Measurements from ENCODE around the gene P3H2. TPM values are rescaled to one million over a fixed set of nuclear protein-coding genes. Genes with fewer than 3 reads are reported as not detected.

The P3H2 gene
- total RNA-seq, 1 experiment from 2014 or later = 0.76 TPM

DNA sequence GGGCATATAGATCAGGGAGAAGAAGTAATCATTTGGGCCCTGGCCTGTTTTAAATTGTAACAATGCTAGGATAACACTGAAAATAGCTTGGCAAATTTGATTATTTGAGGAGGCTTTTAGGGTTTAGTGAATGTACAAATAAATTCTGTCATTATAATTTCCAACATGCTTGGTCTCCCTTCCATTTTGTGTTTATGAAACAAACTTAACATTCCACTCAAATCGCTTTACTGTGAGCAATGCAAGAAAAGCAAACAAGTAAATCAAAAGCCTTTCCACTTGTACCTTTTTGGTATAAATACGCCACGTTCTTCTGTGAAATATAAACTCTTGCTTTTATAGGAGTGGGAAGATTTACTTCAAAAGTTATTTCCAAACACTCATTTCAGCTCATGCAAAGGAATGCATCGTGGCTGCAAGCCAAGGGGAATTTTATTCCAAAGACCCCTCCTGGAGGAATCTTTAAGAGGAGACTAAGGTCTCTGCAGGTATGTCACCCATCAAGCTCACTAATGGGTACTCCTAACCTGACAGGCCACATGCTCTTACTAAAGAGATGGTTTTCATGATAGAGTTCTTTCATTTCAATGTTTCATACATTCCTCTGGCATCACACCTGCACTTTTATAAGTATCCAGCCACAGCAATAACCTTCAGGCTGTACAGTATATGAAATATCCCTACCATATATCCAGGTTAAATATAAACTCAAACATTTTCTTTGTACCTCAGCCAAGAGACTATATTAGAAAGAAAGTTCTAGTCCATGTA, 115.2 kb downstream of the P3H2 start:
- H3K9ac ChIP-seq (ENCODE audit: low read length) = no peak overlapping the region
- H3K4me3 ChIP-seq (replicated peaks in 1 of 2; ENCODE audit: low read depth in 1 of 2, low read length in 2 of 2) = no peak overlapping the region
- ChIA-PET POLR2A (no interaction called here), CTCF (no interaction called here), RAD21 (ENCODE audit: low non-redundant PET in 1 of 2, low total read pairs in 2 of 2, uncharacterized antibody in 2 of 2, unreplicated experiment in 2 of 2) (no interaction called here)
- BruUV-seq (replicated peaks) = no TSS peak
- no peak overlapping the region for H2AFZ ChIP-seq (ENCODE audit: low read depth, low read length, poor library complexity, severe bottlenecking)
- DNase-seq (ENCODE audit: low read depth, low spot score) (no peak), ATAC-seq (no peak)
- no peaks in the 10 kb centered on the region for H3K9me3 ChIP-seq (ENCODE audit: control insufficient read depth in 1 of 2, insufficient read depth in 1 of 2, low read depth in 1 of 2, low read length in 2 of 2)
- TF ChIP-seq ELF1 (IDR thresholded peaks at IDR 0.05; ENCODE audit: borderline replicate concordance, low read depth) = no peak
- TF ChIP-seq FOSL1 (IDR thresholded peaks at IDR 0.05; ENCODE audit: low read depth) = no peak
- TF ChIP-seq POLR2A (IDR thresholded peaks at IDR 0.05; ENCODE audit: borderline replicate concordance, extremely low read depth, insufficient read depth, insufficient read length) = no peak
- TF ChIP-seq REST (IDR thresholded peaks at IDR 0.05; ENCODE audit: low read depth) = no peak
- no peak for TF ChIP-seq JUND (IDR thresholded peaks at IDR 0.05)
- no peak overlapping the region for H3K27ac ChIP-seq (ENCODE audit: low read depth, low read length)
- no peaks in the 10 kb centered on the region for H4K20me1 ChIP-seq (ENCODE audit: insufficient read depth)
- 0 out of 2 replicates have a peak, but pooled peaks cover 4% of the 10 kb centered on the region for H3K9me2 ChIP-seq (ENCODE audit: insufficient read depth)
- peaks cover 6 to 15% of the 10 kb centered on the region in 2 experiments; a peak in 3 of 4 replicates for H3K4me1 ChIP-seq (ENCODE audit: control insufficient read depth in 1 of 2, insufficient read depth in 2 of 2, low read length in 2 of 2)
- H3K27me3 ChIP-seq (ENCODE audit: insufficient read depth, low read length) = no peaks in the 10 kb centered on the region
- H3K36me3 ChIP-seq (ENCODE audit: control insufficient read depth in 1 of 2, insufficient read depth in 2 of 2, low read length in 2 of 2) = no peaks in the 10 kb centered on the region
- H3K4me2 ChIP-seq (ENCODE audit: low read length) = no peak overlapping the region
- no peaks in the 10 kb centered on the region for H3K79me2 ChIP-seq (ENCODE audit: insufficient read depth, low read length)
- intact Hi-C loops (cut with micrococcal nuclease) = loop anchor here (10.0 kb wide), 1 partner anchor 59 kb away; no protein-coding TSS in a partner anchor

GRCh38 chr3:190004656-190005055, 116.0 kb downstream of the P3H2 start:
- H3K4me1 ChIP-seq (ENCODE audit: control insufficient read depth in 1 of 2, insufficient read depth in 2 of 2, low read length in 2 of 2) = peaks cover 6 to 15% of the 10 kb centered on the region in 2 experiments; a peak in 3 of 4 replicates
- intact Hi-C loops (cut with micrococcal nuclease) = loop anchor here (10.0 kb wide), 1 partner anchor 60 kb away; no protein-coding TSS in a partner anchor
- BruUV-seq (replicated peaks) = no TSS peak
- H3K4me2 ChIP-seq (ENCODE audit: low read length) = no peak overlapping the region
- 0 out of 2 replicates have a peak, but pooled peaks cover 4% of the 10 kb centered on the region for H3K9me2 ChIP-seq (ENCODE audit: insufficient read depth)
- H3K36me3 ChIP-seq (ENCODE audit: control insufficient read depth in 1 of 2, insufficient read depth in 2 of 2, low read length in 2 of 2) = no peaks in the 10 kb centered on the region
- H3K79me2 ChIP-seq (ENCODE audit: insufficient read depth, low read length) = no peaks in the 10 kb centered on the region
- H3K9ac ChIP-seq (ENCODE audit: low read length) = no peak overlapping the region
- TF ChIP-seq EZH2phosphoT487 (IDR thresholded peaks at IDR 0.05; ENCODE audit: borderline replicate concordance) = no peak
- no peak for TF ChIP-seq EGR1 (IDR thresholded peaks at IDR 0.05; ENCODE audit: low read depth)
- no peak for TF ChIP-seq ZFX (IDR thresholded peaks at IDR 0.05)
- TF ChIP-seq REST (IDR thresholded peaks at IDR 0.05; ENCODE audit: low read depth) = no peak
- RAD21 ChIA-PET (ENCODE audit: low non-redundant PET in 1 of 2, low total read pairs in 2 of 2, uncharacterized antibody in 2 of 2, unreplicated experiment in 2 of 2) = no interaction called here
- H3K27me3 ChIP-seq (ENCODE audit: insufficient read depth, low read length) = no peaks in the 10 kb centered on the region
- H2AFZ ChIP-seq (ENCODE audit: low read depth, low read length, poor library complexity, severe bottlenecking) = no peak overlapping the region
- CTCF ChIA-PET = no interaction called here
- POLR2A ChIA-PET = no interaction called here
- no peaks in the 10 kb centered on the region for H3K9me3 ChIP-seq (ENCODE audit: control insufficient read depth in 1 of 2, insufficient read depth in 1 of 2, low read depth in 1 of 2, low read length in 2 of 2)
- DNase-seq (ENCODE audit: low read depth, low spot score) (no peak), ATAC-seq (no peak)
- H3K4me3 ChIP-seq (replicated peaks in 1 of 2; ENCODE audit: low read depth in 1 of 2, low read length in 2 of 2) = no peak overlapping the region
- H3K27ac ChIP-seq (ENCODE audit: low read depth, low read length) = no peak overlapping the region
- H4K20me1 ChIP-seq (ENCODE audit: insufficient read depth) = no peaks in the 10 kb centered on the region

All from HCT116 (cell line).